MG63 (cell line): ENCODE measurements around the gene TSN. TPM values are rescaled to one million over a fixed set of nuclear protein-coding genes. Genes with fewer than 3 reads are reported as not detected.

Experiments
- DNase-seq: peaks from one replicate; pipeline ENCODE4 v3.0.0-alpha.2; 2020
- H3K27me3 ChIP-seq: fragments of 250-450 bp; sonication (Bioruptor Pico); 2 replicates; pipeline ENCODE4 v1.5.1; 2020; ENCODE audit warnings: mild to moderate bottlenecking, moderate library complexity
- H3K36me3 ChIP-seq: fragments of 250-450 bp; sonication (Bioruptor Pico); 2 replicates; pipeline ENCODE4 v1.5.1; 2020; ENCODE audit warnings: mild to moderate bottlenecking, moderate library complexity
- H3K4me3 ChIP-seq: fragments of 250-450 bp; sonication (Bioruptor Pico); 2 replicates; pipeline ENCODE4 v1.5.1; 2020; ENCODE audit warnings: mild to moderate bottlenecking, moderate library complexity
- H3K9me3 ChIP-seq: fragments of 250-450 bp; sonication (Bioruptor Pico); 2 replicates; pipeline ENCODE4 v1.5.1; 2020; ENCODE audit warnings: mild to moderate bottlenecking, moderate library complexity
- total RNA-seq: library from RNA; depleted of rRNA; stranded (reverse); fragments of >200 nt; shearing (Covaris generic); gene quantifications from 2 replicates; pipeline ENCODE4 v1.2.3, GENCODE V29; 2014; ENCODE audit warnings: low replicate concordance

TSN gene
- total RNA-seq, 1 experiment from 2014 or later = 24.0 TPM

DNA sequence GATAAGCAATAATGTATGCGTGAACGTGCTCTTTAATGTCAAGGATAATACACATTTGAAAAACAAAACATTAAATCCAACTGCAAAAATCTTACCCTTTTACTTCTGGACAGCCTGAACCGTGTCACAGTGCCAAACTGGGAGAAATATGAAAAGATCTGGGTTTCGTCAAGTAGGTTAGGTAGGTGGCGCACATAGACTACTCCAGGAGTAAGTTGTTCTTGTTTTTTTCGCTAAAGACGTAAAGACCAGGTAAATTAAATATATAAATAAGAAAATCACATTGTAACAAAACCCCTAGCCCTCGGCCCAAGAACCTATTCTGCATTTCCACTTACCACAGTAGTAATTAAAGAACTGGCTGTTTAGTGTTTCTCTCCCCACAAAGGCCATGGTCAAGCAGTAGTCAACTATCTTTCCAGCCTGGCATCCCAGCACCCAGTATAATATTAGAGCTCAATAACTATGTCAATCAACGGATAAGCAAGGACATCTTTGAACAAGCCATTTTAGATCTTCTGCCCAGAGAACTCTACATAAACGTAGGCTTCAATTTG lies 19.9 kb upstream of the TSN start:
- no peaks in the 10 kb centered on the region for H3K9me3 ChIP-seq
- peak overlapping the region; percentile 99 for H3K4me3 ChIP-seq
- no peak for DNase-seq
- H3K36me3 ChIP-seq = peaks cover 50% of the 10 kb centered on the region
- no peaks in the 10 kb centered on the region for H3K27me3 ChIP-seq

DNA sequence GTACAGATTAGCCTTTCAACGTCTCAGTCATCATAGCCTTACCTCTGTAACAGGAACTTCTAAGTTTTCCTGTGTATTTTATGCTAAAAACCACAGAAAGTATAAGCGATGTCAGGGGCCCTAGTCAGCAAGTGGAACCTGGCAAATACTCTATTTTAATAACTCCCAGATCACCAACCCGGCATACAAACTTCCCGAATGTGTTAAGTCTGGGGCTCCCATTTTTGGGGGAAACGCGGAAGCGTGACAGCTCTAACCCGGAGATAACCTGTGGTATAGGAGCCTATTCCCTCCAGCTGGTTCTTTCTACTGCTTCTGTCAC lies 19.4 kb upstream of the TSN start:
- Histone ChIP-seq H3K9me3 (no peaks in the 10 kb centered on the region), H3K36me3 (peaks cover 45% of the 10 kb centered on the region), H3K4me3 (peak overlapping the region; percentile 99), H3K27me3 (no peaks in the 10 kb centered on the region)
- DNase-seq = no peak

DNA sequence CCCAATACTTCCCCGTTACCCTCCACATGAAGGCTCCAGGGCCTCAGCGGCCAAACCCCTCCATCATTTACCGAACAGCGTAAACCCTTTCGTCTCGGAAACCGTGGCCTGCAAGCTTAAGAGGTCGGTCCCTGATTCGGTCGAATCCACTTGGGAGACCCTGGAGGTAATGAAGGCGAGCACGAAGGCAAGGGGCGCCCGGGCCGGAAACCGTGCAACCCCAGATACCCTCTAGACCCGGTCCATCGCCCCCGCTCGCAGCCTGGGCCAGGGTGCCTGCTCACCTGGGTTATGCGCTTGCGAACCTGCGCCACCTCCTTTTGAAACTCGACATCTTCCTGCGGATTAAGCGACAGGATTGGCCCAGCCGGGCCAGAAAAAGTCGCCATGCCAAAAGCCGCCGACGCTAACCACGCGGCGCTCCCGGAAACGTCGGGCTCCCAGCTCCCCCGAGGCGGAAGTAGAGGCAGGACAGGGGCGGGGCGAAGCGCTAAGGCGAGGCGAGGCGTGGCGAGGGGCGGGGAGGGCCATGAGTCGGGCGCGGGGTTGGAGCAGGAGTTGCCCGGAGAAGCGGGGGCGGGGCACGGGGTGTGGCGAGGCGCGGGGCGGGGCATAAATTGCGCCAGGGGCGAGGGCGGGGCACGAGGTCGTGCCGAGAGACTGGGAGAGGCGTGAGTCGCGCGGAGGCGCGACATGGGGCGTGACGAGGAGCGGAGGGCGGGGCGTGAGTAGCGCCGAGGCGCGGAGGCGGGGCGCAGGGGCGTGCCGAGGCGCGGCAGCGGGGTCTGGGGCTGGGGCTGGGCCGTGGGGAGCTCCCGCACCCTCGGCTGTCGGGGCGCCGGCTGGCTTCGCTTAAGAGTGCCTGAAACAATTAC lies 18.8 kb upstream of the TSN start, which contains the start of gene NIFK:
Gene NIFK, minus strand, starts transcription at position 414 of the 875 bp plus-strand sequence. Its CDS starts 25 bp downstream, at position 389.
- peak; percentile 98 for DNase-seq

DNA sequence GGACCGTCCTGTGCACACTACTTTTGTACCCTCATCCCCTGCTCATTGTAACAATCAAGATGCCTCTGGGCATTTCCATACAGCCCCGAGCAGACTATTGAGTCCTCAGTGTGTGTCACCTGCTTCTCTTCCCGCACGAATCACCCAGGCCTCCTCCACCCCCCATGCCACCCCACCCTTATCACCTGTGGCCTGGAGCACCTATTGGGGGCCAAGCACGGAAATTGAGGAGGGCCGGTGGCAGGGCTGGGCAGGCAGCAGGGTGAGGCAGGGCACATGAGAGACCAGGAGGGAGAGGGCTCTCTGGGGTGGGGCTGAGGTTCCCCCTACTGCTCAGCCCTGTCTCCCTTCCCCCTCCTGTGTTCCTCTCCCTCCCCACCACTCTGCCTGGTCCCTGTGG lies 14.5 kb upstream of the TSN start:
- H3K9me3 ChIP-seq = no peaks in the 10 kb centered on the region
- H3K4me3 ChIP-seq = no peak overlapping the region
- no peak for DNase-seq
- peaks cover 3% of the 10 kb centered on the region for H3K36me3 ChIP-seq
- H3K27me3 ChIP-seq = no peaks in the 10 kb centered on the region

More for the DNA sequence above, 18.8 kb upstream of the TSN start, which contains the start of gene NIFK:
- H3K4me3 ChIP-seq = peak within 1 kb of the TSS; percentile 99
- H3K36me3 ChIP-seq = peaks cover 39% of the 10 kb centered on the region
- H3K27me3 ChIP-seq = no peaks in the 10 kb centered on the region
- no peaks in the 10 kb centered on the region for H3K9me3 ChIP-seq

DNA sequence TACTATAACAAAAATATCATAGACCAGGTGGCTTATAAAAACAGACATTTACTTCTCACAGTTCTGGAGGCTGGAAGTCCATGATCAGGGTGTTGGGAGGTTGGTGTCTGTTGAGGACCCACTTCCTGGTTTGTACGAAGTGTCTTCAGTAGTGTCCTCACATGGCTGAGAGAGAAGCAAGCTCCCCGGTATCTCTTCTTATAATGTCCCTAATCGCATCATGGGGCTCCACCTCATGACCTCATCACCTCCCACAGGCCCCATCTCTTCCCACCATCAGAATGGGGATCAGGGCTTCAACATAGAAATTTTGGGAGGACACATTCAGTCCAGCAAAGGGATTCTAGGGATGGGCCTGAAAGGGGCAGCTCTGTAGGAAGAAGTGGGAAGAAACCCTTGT lies 14.0 kb upstream of the TSN start:
- Histone ChIP-seq H3K9me3 (no peaks in the 10 kb centered on the region), H3K27me3 (no peaks in the 10 kb centered on the region), H3K36me3 (peaks cover 2% of the 10 kb centered on the region), H3K4me3 (no peak overlapping the region)
- no peak for DNase-seq

DNA sequence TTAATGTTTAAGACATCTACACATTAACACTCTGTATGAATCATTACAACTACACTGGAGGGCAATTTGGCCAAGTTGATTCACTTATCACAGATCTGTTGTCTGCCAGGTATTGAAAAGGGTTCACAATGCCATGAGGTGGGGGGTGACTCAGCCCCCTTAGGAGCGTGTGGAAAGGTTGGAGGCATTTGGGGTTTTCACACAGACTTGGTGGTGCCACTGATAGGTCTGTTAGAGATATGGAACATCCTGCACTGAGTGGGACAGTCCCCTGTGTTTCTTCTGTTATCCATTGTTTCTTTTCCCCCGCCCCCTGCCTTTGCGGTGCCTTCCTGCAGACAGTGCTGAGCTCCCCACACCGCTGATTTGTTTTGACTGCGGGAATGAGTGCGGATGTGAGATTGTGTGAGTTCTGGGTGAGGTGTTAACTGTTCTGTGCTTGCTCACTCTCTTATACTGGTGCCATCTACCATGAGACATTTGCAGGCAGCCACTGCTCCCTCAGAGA lies 9.3 kb upstream of the TSN start:
- 0 out of 2 replicates have a peak, but pooled peaks cover 4% of the 10 kb centered on the region for H3K9me3 ChIP-seq

DNA sequence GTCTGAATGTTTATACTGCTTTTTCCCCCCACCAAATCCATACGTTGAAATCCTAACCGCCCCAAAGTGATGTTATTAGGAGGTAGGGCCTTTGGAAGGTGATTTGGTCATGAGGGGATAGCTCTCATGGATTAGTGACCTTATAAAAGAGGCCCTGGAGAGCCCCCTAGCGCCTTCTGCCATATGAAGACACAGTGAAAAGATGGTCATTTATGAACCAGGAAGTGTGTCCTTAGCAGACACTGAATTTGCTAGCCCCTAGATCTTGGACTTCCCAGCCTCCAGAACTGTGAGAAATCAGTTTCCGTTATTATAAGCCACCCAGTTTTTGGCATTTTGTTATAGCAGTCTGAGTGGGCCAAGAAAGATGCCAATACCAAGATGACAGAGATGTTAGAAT lies 7.2 kb upstream of the TSN start:
- Histone ChIP-seq H3K27me3 (no peaks in the 10 kb centered on the region), H3K4me3 (no peak overlapping the region), H3K36me3 (no peaks in the 10 kb centered on the region), H3K9me3 (0 out of 2 replicates have a peak, but pooled peaks cover 4% of the 10 kb centered on the region)
- DNase-seq = no peak

More for the DNA sequence above, 9.3 kb upstream of the TSN start:
- Histone ChIP-seq H3K4me3 (no peak overlapping the region), H3K36me3 (no peaks in the 10 kb centered on the region), H3K27me3 (no peaks in the 10 kb centered on the region)
- no peak for DNase-seq

DNA sequence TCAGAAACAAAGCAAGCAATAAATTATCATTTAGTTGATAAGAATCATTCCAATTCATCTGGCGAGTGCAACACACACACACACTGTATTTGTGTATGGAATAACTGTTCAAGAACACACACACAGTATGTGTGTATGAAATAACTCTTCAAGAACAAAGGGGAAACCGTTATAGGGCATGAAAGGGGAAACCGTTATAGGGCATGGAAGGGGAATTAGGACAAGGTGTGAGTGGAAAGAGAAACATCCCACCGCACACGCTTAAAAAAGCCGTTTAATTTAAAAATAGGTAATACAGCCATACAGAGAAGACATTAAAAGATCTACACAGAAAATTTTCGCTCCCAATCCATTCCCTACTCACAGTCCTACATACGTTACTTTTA lies 607 bp upstream of the TSN start:
- Histone ChIP-seq H3K36me3 (peaks cover 17% of the 10 kb centered on the region), H3K4me3 (peak overlapping the region; percentile 93), H3K27me3 (no peaks in the 10 kb centered on the region), H3K9me3 (0 out of 2 replicates have a peak, but pooled peaks cover 4% of the 10 kb centered on the region)
- DNase-seq = no peak

DNA sequence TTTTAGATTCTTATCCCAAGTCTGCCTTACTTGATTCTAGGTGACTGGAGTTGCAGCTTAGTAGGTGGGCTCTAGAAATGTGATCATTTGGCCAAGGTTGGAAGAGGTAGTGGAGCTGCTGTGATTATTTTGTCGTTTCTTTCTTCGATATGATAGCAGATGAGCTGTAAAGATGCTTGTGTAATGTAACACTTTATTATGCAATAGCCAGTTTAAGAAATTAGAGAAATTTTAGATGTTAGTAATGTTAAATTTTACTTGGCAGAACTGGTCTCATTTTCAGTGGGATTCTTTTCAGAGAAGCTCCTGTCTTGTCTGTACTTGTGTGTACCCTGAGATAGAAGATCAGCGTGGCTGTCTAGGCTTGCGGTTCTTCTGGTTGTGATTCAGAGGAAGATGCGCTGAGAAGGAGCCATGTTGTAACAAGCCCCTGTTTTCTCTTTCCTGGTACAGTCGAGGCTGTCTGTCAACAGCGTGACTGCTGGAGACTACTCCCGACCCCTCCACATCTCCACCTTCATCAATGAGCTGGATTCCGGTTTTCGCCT lies 9.3 kb downstream of the TSN start:
- no peak for DNase-seq
- Histone ChIP-seq H3K36me3 (peaks cover 70% of the 10 kb centered on the region), H3K4me3 (no peak overlapping the region), H3K27me3 (no peaks in the 10 kb centered on the region), H3K9me3 (no peaks in the 10 kb centered on the region)

DNA sequence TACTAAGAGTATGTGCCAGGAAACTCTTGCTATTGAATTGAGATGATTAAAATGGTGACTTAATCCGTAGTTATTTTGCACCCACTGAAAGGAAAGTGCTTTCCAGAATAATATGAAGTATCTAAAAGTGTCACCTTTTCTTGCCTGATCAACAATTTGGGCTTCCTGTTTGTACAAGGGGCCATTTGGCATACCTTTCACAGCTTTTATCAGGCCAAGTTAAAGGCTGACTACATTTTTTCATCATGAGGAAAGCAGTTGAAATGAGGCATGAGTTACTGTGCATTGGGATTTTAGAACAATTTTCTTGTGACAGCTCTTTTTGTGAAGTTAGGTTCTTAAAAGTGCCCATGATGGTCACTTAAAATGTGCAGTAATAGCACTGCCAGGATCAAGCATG lies 11.2 kb downstream of the TSN start:
- Histone ChIP-seq H3K36me3 (peaks cover 54% of the 10 kb centered on the region), H3K9me3 (no peaks in the 10 kb centered on the region)

DNA sequence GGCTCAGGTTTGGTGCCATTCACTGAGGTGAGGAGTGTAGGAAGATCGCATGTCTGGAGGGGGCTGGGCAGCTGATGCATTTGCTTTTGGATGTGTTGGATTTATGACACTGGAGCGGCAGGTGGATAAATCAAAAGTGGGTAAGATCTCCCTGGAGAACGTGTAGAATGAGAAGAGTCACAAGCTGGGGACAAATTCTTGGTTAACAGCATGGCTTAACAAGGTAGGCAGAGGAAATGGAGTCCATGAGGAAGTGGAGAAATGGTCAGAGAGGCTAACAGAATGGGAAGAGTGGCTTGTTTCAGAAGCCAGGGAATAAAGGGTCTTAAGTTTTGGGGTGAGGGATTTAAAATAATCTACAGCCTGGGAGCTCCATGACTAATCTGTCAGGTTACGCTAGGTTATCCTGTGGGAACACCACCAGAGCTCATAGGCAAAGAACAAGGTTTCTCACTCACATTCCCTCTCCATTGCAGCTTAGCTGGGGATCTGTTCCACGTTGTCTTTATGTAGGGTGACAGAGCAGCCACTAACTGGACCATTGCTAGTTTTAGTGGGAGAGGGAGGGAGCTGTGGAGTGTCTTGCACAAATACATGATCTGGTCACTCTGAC lies 12.8 kb downstream of the TSN start:
- peaks cover 42% of the 10 kb centered on the region for H3K36me3 ChIP-seq
- DNase-seq = no peak
- H3K27me3 ChIP-seq = no peaks in the 10 kb centered on the region
- no peaks in the 10 kb centered on the region for H3K9me3 ChIP-seq
- H3K4me3 ChIP-seq = no peak overlapping the region

More for the DNA sequence above, 11.2 kb downstream of the TSN start:
- no peak for DNase-seq
- H3K4me3 ChIP-seq = no peak overlapping the region
- H3K27me3 ChIP-seq = no peaks in the 10 kb centered on the region

DNA sequence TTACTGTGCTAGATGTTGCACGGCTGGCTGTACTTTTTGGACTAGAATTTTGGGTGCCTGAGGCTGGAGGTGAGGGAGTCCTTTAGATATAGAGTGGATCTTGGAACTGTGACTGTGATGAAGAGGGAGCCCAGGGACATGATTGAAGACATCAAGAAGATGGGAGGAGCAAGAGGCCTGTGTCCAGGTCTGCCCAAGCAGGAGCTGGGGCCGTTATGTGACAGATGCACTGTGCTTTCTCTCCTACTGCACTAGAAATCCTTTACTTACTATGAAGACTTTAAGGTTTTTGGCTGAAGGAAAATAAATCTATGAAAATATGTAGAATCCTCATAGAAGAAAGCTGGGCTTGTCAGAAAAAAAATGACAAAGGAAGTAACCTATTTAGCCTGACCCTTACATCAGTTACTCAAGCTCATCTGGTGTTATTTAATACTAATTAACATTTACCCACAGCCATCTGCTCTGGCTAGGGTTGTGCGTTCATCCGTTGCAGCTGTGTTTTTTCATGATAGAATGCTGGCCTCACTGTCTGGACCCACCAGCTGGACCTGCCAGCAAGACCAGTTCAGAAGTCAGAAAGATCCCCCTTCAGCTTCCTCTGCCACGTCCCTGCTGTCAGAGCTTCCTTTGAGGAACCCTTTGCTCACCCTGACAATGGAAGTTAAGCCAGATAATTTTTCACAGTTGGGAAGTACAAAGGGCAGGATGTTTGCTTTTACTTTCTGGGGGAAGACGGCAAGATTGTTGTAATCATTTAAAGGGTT lies 16.7 kb downstream of the TSN start:
- Histone ChIP-seq H3K27me3 (no peaks in the 10 kb centered on the region), H3K4me3 (no peak overlapping the region), H3K36me3 (peaks cover 9% of the 10 kb centered on the region), H3K9me3 (no peaks in the 10 kb centered on the region)
- no peak for DNase-seq

DNA sequence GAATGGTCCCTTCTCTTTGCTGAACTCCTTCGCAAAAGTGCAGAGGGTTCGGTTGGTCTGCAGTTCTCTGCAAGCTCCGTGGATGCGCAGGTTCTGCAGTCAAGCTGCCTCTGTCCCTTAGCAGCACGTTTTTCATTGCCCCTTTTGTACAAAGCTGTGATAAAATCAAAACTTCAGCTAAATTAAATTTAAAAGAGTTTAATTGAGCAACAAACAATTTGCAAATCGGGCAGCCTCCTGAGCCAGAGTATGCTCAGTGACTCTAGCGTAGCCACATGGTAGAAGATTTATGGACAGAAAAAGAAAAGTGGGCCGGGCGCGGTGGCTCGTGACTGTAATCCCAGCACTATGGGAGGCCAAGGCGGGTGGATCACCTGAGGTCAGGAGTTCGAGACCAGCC lies 18.8 kb downstream of the TSN start:
- H3K9me3 ChIP-seq = no peaks in the 10 kb centered on the region
- H3K27me3 ChIP-seq = no peaks in the 10 kb centered on the region
- DNase-seq = no peak
- 0 out of 2 replicates have a peak, but pooled peaks cover 3% of the 10 kb centered on the region for H3K36me3 ChIP-seq
- H3K4me3 ChIP-seq = no peak overlapping the region

DNA sequence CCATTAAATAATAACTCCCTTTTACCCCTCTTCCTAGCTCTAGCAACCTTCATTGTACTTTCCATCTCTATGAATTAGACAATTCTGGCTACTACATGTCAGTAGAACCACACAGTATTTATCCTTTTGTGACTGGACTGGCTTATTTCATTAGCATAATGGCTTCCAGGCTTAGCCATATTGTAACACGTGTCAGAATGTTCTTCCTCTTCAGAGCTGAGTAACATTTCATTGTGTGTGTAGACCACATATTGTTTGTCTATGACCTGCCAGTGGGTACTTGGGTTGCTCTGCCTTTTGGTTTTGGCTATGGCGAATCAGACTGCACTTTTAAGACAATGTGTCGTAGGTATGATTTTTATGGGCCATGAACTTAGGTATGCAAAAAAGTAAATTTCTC lies 20.9 kb downstream of the TSN start:
- DNase-seq = no peak
- Histone ChIP-seq H3K36me3 (no peaks in the 10 kb centered on the region), H3K27me3 (no peaks in the 10 kb centered on the region), H3K4me3 (no peak overlapping the region), H3K9me3 (no peaks in the 10 kb centered on the region)

DNA sequence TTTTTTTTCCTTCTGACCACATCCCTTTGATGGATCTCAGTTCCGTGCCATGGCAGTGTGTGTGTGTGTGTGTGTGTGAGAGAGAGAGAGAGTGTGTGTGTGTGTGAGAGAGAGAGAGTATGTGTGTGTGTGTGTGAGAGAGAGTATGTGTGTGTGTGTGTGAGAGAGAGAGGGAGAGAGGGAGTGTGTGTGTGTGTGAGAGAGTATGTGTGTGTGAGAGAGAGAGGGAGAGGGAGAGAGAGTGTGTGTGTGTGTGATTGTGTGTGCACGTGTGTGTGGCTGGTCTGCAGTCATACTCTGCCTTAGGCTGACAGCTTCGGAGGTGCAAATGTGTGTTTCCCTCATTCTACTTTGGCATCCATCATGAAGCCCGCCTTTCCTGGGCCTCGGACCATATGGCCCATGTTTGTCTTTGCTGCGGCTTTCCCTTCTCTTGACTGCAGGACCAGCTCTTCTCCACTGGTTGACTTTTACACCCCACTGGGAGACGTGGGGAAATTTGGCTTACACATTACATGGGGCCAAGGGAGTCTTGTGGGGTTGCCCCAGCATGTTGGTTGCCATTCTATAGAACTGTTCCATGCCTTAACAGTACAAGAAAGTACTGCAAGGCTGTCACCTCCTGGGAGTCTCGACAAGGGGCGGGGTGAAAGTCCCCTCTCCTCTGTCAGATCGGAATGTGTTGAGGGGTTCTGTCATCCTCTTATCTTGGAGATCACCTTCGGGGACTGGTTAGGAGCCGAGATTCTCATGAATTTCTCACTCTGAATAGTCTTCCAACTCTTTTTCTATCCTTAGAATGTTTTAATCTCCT lies 21.6 kb downstream of the TSN start:
- DNase-seq = no peak
- Histone ChIP-seq H3K9me3 (no peaks in the 10 kb centered on the region), H3K27me3 (no peaks in the 10 kb centered on the region), H3K4me3 (no peak overlapping the region), H3K36me3 (no peaks in the 10 kb centered on the region)

DNA sequence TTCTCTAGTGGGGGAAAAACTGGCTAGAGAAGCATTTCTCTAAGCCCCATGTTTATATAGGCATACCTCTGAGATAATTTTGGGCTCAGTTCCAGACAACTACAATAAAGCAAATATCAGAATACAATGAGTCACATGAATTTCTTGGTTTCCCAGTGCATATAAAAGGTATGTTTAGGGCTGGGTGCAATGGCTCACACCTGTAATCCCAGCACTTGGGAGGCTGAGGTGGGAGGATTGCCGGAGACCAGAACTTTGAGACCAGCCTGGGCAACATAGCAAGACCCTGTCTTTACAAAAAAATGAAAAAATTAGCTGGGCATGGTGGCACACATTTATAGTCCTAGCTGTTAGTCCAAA lies 22.2 kb downstream of the TSN start:
- Histone ChIP-seq H3K36me3 (no peaks in the 10 kb centered on the region), H3K9me3 (no peaks in the 10 kb centered on the region), H3K27me3 (no peaks in the 10 kb centered on the region; the same call in 1 of the 2 replicates), H3K4me3 (no peak overlapping the region)
- DNase-seq = no peak
